Dermis blood vessel endothelial cell (primary cell): ENCODE measurements around the gene EIF3B. TPM values are rescaled to one million over a fixed set of nuclear protein-coding genes. Genes with fewer than 3 reads are reported as not detected.
"Not testable (repeated sequence)": the region's sequence is repeated elsewhere in the genome, so short reads cannot be mapped to it uniquely, and the experiment has no call there.

Experiments
- DNase-seq: peaks from one replicate; pipeline ENCODE4 v3.0.0; 2010
- total RNA-seq: library from RNA; depleted of rRNA; stranded (reverse); fragments of >200 nt; gene quantifications from 2 replicates; pipeline ENCODE4 v1.2.3, GENCODE V29; 2014

Gene EIF3B
- total RNA-seq, 1 donor from 2014 or later: 250 TPM

- peak; percentile 96 for DNase-seq
Observed at GRCh38 chr7:2403014-2403717, 48.5 kb downstream of the EIF3B start, which contains the start of gene CHST12. TSS of gene CHST12 (plus strand) at chr7:2403611. CDS start at chr7:2432640, 29,029 bp downstream.

GRCh38 chr7:2403718-2404648 is 49.4 kb downstream of the EIF3B start:
- DNase-seq: peak; percentile 51

- no peak for DNase-seq
Observed at GRCh38 chr7:2404714-2405119, 50.1 kb downstream of the EIF3B start.

GRCh38 chr7:2405201-2405600 is 50.6 kb downstream of the EIF3B start:
- DNase-seq: no peak

GRCh38 chr7:2405601-2406345 is 51.1 kb downstream of the EIF3B start:
- no peak for DNase-seq

GRCh38 chr7:2409745-2410414 is 55.3 kb downstream of the EIF3B start:
- DNase-seq: peak; percentile 74

- DNase-seq: no peak
Observed at GRCh38 chr7:2411049-2411448, 56.4 kb downstream of the EIF3B start.

- DNase-seq: peak; percentile 27
Observed at GRCh38 chr7:2411815-2412586, 57.4 kb downstream of the EIF3B start.

GRCh38 chr7:2412587-2413201 is 58.1 kb downstream of the EIF3B start:
- DNase-seq: no peak

GRCh38 chr7:2416063-2416462 is 61.4 kb downstream of the EIF3B start:
- no peak for DNase-seq

GRCh38 chr7:2416650-2417049 is 62.0 kb downstream of the EIF3B start:
- no peak for DNase-seq

- not testable (repeated sequence) for DNase-seq
Observed at GRCh38 chr7:2417178-2417577, 62.6 kb downstream of the EIF3B start.

- no peak for DNase-seq
Observed at GRCh38 chr7:2417981-2418481, 63.4 kb downstream of the EIF3B start.

- DNase-seq: no peak
Observed at GRCh38 chr7:2420216-2420933, 65.7 kb downstream of the EIF3B start.

GRCh38 chr7:2421943-2422310 is 67.3 kb downstream of the EIF3B start:
- DNase-seq: no peak

- no peak for DNase-seq
Observed at GRCh38 chr7:2425749-2426148, 71.1 kb downstream of the EIF3B start.
